GM18498 (cell line): ENCODE data around the gene NBAS.
"Not testable (repeated sequence)": the region's sequence is repeated elsewhere in the genome, so short reads cannot be mapped to it uniquely, and the experiment has no call there.

Source experiments
- ATAC-seq: cut with Tn5 transposase; IDR thresholded peaks from one replicate; pipeline ENCODE4 v1.9.1; 2021; ENCODE audit warnings: mild to moderate bottlenecking, moderate library complexity; ENCODE audit not compliant: unreplicated experiment

The NBAS gene

DNA sequence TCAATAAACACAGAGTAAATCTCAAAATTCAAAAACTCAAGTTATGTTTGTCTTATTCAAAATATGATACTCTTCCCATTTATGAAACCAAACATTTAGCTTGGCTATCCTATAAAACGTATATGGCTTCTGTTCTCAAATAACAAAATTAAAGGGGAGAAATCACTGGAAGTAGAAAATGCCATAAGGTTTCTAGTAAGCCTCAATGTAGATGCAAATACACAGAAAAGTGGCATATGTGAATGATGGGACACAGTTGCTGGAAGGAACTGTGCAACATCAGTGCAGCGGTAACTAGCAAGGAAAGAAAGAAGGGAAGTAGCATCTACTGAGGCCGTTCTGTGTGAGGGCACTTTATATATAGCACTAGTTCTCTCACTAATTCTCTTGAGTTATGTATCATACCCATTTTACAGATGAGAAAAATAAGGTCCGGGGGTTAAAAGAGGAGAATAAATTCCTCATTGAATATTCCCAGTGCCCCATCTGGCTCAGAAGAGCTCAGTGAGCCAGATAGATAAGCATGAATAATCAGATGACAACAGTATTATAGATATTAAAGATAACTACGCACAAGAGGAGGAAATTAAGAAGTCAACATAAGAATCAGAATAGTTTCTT is 27.2 kb downstream of the NBAS start:
- no peak for ATAC-seq

DNA sequence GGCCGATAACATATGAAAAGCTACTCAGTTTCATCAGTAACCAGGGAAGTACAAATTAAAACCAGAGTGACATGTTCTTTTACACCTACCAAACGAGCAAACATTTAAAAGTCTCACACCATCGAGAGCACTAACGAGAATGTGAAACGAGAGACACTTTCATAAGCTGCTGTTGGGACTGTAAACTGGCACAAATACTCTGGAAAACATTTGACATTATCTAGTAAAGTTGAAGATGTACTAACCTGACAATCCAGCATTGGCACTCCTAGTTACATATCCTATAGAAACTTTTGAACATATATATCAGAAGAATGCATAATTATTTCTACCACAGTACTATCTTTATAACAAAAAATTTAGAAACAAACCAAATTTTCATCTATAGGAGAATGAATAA is 28.1 kb downstream of the NBAS start:
- ATAC-seq = no peak

DNA sequence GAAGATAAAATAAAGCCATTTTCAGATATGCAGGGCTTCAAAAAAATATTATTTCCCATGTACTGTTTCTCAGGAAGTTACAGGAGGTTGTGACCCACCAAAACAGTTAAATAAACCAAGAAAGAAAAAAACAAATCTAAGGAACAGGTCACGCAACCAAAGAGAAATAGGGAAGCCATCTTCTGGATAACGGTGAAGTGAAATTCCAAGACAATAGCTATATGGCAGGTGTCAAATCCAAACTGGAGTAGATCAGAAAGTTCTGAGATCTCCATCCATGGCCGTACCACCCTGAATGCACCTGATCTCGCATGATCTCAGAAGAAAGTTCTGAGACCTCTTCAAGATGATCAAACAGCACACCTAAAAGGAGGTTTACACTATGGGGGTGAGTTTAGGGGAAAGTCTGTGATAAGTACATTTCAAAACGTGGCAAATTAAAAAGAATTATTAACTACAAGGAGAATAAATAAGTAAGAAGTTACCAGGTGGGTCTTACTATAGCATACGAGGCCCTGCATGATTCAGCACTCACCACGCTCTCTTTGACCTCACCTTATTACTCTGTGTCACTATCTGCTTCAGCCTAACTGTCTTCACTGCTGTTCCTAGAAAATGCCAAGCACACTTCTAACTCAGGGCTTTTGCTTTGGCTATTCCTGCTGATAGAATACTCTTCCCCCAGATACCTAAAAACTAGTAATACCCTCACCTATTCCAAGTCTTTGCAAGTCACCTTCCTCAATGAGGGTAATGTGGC is 29.9 kb downstream of the NBAS start:
- no peak for ATAC-seq

DNA sequence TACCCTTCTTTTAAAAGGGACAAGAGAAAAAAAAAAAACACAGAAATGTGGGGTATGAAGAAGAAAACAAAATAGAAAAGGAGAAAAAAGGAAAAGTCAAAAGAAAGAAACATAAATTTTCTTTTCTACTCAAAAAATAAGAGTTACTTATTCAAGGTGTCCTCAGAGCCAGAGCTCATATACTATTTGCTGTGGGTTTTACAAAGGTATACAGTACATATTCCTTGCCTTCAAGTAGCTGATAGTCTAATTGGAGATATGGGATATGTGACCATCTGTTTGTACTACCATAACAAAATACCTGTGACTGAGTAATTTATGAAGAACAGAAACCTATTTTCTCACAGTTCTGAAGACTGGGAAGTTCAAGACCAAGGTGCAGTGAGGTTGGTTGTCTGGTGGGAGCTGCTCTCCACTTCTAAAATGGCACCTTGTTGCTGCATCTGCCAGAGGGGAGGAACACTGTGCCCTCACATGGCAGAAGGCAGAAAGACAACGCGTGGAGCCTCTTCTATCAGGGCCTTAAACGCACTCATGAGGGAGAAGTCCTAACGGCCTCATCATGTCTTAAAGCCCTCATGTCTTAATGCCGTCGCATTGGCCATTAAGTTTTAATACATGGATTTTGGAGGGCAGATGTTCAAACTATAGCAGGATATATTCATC is 33.9 kb downstream of the NBAS start:
- ATAC-seq = no peak

DNA sequence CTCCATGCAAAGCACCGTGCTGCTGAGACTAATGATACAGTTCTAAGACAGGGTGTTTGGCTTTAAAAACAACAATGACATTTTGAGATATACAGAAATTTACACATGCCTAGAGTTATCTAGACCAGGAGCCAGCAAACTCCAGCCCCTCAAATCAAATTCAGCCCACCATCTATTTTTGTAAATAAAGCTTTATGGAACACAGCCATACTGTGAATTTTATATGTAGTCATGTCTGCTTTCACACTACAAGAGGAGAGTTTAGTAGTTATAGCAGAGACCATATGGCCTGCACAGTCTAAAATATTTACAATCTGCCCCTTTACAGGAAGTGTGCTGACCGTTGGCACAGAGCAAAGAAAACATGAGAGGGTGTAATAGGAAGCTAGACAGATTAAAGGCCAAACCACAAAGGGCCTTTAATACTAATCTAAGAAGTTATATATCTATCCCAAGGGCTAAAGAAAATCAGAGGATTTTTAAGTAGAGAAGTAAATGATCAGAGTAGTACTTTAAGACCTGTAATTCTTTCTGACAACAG is 39.4 kb downstream of the NBAS start:
- ATAC-seq = peak; percentile 72

DNA sequence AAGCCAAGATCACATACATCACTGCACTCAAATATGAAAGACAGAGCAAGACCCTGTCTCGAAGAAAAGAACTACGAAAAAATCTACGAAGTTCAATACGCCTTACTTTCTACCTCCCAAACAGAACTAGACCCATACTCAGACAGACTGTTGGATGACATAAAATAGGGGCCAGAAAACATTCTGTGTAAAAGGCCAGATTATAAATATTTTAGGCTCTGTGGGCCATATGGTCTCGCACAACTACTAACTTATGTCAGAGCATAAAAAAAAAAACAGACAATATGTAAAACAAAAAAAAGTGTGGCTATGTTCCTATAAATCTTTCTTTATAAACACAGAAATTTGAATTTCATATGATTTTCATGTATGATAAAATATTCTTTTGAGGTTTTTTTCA is 40.8 kb downstream of the NBAS start:
- no peak for ATAC-seq

DNA sequence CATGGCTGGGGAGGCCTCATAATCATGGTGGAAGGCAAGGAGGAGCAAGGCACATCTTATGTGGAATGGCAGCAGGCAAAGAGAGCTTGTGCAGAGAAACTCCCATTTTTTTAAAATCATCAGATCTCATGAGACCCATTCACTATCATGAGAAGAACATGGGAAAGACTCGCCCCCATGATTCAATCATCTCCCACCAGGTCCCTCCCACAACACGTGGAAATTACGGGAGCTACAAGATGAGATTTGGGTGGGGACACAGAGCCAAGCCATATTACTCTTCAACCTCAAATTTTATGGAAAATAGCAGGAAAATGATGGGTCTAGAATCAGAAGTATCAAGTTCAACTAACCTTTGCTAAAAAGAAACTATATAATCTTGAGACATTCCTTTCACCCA is 42.4 kb downstream of the NBAS start:
- not testable (repeated sequence) for ATAC-seq

DNA sequence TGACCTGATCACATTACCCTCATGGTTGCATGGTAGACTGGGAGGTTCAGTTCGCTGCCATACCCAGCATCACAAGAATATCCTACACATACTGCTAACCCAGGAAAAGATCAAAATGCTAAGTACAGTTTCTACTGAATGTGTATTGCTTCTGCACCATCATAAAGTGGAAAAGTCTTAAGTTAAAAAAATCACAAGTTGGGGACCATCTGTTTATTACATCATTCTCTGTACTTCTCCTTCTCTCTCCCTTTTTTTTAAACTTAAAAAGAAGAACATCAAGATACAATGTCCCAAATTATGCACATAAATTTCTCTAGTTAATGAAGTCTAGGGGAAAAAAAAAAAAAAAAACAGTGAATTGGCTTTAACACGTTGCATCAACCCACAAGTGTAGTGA is 43.3 kb downstream of the NBAS start:
- ATAC-seq = no peak

DNA sequence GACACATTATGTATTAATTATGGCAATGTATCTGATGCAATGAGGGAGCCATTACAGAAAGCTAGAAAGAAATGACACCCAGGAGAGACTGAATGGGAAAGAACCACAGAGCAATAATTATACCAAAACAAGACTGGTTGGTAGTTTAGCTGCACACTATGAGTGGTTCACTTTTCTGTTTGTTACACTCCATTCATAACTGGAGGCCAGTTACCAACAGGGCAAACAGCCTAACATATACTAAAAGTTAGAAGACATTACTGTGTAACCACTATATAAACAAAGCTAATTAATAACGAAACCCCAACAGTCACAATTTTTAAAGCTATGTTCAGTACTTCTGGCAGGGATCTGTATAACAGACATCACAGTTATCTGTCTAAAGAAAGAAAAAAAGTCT is 49.4 kb downstream of the NBAS start:
- ATAC-seq = no peak

DNA sequence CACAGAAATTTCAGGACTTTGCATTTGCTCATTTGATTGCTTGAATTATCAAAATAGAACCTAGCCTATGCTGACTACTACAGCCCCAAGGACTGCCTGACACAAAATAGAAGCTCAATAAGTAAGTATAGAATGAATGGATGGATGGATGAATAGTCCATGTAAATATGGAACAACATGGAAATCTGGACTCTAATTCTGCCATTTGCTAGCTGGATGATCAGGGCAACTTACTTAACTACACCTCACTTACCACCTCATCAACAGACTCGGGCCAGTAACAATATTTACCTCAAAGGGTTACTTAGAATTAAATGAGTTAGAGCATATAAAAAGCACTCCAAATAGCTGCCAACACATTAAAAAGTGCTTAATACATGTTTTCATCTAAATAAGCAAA is 50.6 kb downstream of the NBAS start:
- ATAC-seq = no peak

DNA sequence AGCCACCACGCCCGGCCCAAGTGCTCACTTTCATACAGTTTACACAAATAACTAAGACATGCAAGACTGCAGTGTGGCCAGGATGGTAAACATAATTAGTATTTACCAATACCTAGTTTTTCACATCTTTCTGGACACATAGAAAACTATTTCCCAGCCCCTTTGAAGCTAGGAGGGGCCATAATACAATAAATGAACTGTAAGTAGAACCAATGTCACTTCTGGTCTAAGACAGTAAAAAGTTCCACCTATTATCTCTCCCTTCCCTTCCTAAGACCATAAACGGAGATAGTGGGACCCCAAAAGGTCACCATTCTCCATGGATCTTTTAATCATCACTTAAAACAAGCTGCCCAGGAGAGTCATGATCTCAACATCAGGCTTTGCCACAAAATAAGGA is 51.0 kb downstream of the NBAS start:
- ATAC-seq = no peak

DNA sequence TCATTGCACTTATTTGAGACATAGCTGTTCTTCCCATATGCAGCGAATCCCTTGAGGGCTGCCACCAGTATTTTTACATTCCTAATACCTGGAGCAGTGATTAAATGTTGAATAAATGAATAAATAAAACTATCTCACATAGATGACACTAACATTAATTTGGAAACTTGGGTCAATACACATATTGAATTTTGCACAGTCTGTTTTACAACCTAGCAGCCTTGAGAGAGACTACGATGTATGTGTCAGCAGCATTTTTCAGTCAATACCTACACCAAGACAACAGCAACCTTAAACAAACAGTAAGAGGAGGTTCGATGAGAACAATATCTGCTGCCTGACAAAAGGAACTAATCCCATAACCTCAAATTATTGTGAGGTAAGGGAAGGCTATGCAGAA is 53.4 kb downstream of the NBAS start:
- ATAC-seq = no peak

DNA sequence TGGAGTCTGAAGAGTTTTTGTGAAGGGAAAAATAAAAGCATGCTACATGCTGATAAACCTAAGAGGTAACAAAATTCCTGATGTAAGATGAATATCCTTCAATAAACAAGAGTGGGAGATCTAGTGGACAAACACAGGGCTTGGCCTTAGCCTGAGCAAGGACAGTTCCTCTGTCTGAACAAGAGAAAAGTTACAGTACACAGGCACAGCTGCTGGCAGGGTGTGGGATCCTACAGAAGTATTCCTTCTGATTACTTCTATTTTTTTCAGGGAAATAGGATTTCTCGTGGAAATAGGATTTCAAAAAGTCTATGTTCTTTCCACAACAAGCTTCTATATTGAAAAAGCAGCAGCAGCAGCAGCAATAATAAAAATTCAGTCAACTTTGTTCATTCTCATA is 54.1 kb downstream of the NBAS start:
- ATAC-seq = no peak

DNA sequence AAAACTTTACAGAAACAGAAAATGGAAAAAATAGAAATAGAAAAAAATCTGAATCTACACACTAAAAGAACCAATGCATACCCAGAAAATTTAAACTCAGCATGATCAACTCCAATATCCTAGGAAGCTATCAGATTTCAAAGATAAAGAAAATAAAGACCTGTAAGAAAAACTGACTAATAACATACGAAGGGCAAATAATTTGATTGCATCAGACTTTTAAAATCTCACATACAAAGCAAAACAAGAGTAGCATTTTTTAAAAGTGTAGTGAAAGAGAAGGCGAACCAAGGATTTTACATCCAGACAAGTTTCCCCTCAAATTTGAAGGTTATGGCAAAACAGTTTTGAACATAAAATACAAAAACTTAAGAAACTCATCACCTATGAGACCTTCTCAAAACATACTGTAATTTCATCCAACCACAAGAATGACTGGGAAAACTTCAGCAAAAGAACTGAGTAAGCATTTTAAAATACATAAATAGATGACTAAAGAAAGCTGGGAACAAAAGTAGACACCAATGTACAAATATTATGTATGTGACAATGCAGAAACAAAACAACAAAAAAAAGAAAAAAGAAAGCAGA is 54.8 kb downstream of the NBAS start:
- no peak for ATAC-seq

DNA sequence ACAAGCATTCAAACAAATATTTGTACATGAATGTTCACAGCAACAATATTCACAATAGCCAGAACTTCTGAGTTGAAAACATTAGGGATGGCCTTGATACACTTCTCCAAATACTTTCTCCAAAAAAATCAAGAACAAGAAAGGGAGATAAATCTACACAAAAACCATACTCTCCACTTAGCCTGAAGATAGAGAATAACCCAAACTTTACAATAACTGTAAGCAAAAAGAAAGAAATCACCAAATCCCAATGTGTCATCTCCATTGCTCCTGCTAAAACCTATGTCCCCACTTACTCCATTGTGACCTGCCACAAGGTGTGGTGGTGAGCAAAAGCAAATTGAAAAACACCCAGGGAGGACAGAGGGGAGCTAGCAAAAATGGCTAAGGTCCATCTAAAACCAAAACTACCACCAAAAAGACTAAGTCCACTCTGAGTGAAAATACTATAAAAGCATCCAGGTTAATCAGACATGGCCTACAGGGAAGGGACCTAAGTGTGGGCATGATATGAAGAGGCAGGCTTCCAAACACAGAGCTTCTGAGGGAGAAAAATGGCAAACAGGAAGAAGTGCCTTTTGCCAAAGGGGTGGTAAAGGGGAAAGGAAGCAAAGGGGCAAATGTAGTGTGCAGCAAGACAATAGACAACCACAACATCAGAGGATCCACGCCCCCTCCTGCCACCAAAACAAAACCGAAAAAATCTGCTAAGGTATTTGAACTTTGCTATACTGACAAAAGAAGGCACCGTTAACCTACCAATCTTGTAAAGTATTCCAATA is 56.1 kb downstream of the NBAS start:
- ATAC-seq = no peak

DNA sequence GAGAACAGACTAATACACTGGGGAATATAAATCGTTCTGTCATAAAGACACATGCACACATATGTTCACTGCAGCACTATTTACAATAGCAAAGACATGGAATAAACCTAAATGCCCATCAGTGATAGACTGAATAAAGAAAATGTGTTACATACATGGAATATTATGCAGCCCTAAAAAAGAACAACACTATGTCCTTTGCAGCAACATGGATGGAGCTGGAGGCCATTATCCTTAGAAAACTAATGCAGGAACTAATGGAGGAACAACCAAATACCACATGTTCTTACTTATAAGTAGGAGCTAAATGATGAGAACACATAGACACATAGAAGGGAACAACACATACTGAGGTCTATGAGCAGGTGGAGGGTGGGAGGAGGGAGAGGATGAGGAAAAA is 61.9 kb downstream of the NBAS start:
- not testable (repeated sequence) for ATAC-seq

DNA sequence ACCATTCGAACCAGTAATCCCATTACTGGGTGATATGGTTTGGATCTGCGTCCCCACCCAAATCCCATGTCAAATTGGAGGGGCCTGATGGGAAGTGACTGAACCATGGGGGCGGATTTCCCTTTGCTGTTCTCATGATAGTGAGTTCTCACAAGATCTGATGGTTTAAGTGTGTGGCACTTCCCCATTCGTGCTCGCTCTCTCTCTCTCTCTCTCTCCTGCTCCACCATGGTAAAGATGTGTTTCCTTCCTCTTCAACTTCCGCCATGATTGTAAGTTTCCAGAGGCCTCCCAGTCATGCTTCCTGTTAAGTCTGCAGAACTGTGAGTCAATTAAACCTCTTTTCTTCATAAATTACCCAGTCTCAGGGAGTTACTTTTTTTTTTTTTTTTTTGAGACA is 62.6 kb downstream of the NBAS start:
- ATAC-seq = no peak

DNA sequence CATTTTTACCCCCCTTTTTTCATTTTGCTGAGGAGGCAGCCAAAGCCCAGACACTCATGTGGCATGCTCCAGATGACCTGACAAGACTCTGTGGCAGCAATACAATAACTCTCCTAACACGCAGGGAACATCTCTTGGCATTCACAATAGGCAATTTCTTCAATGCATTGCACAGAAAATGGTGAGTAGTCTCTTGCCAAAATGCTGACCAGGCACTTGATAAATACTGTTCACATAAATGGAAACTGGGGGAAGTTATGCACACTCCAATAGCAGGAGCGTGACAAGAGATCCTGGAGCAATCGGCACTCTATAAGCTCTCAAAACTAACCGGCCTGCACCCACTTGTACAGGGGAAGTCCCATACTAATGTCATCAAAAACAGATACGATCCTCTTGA is 66.3 kb downstream of the NBAS start:
- ATAC-seq = no peak

DNA sequence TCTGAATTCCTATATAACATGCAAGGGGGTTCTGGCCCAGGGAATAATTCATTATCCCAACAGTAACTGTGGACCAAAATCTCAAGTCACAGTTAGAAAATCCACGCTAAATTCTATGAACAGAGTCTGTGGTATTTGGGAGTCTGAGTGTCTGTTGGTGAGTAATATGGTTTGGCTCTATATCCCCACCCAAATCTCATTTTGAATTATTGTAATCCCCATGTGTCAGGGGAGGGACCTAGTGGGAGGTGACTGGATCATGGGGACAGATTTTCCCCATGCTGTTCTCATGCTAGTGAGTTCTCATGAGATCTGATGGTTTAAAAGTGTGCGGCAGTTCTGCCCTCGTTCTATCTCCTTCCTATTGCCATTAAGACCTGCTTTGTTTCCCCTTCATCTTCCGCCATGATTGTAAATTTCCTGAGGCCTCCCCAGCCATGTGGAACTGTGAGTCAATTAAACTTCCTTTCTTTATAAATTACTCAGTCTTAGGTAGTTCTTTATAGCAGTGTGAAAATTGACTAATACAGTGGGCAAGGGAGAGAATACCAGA is 68.3 kb downstream of the NBAS start:
- ATAC-seq = no peak

DNA sequence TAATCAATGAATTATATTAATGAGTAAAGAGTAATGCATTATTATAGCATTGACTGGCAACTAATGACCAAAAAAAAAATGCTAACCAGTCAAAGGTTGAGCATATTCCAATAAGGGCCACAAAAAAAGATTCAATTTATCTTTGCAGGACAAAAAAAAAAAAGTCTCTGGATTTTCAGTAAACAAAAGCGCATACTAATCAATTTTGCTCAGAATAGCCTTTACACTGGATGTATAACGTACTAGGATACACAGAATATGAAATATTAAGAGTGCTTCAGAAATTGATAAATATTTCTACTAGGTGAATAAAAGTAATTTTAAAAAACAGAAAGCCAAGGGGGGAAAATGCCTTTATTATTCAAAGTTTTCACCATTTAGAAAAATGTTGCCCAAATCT is 74.4 kb downstream of the NBAS start:
- ATAC-seq = no peak

DNA sequence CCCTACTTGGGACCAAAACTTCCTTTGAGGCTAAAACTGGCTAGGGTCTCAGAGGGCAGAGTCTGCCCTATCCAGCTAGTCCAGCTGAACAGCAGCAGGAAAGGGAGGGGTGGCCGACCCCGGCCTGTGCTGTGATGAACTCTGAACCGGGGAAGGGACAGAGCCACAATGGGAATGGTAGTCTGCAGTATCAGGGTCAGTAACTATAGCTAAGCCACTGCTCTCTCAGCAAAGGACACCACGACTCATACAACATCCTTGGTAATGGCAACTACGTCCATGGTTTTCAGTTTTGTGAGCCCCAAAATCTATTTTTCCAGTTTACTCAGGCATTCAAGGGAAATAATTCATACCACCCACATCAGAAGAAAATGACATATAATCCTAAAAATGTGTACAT is 75.2 kb downstream of the NBAS start:
- no peak for ATAC-seq
